Measurements from ENCODE around the gene MAP2K6. TPM values are rescaled to one million over a fixed set of nuclear protein-coding genes. Genes with fewer than 3 reads are reported as not detected.

MAP2K6 gene
- total RNA-seq, 2 experiments from 2014 or later = 14.0 to 14.6 TPM

DNA sequence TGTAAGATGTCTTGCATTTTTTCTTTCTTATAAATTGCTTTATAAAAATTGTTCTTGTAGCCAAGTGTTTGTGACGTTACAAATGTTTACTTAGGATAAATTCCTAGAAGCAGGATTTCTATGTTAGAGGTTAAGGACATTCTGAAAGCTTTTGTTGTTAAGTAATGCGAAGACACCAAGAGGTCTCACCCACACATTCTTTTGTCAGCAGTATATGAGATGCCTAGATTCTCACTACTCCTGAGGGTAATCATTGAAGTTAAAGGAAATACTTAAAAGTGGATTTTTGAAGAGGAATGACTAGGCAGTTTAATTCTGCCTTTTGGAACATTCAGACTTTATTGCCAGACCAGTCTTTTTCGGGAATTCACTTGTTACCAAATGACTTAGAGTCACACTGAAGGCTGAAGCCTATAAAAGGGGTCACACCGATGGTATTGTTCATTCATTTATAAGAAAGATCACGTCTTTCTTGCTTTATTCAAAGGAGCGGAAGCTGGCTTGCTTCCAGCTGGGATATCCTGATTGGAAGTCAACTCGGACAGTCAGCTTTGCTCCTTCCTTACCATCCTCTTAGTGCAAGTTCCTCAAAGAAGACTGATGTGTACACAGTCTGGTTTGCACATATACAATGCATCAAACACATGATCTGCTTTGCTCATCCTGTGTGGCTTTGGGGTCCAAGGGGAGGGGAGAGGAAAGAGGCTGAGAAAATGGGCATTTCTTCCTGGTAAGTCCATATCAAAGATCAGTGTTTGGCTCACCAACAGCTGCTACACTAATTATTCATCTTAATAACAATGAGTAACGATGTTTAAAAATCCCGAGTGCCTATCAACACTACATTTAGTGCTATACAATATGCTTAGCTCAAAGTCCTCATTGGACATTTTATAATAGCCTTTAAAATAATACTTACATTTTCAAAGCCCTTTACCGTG, 160.0 kb downstream of the MAP2K6 start:
- peaks cover 11% of the 10 kb centered on the region for H3K27me3 Mint-ChIP-seq
- no peaks in the 10 kb centered on the region for H3K36me3 ChIP-seq (ENCODE audit: insufficient read depth, low read length)
- no peak for TF ChIP-seq CTCF (IDR thresholded peaks at IDR 0.05)
- CTCF ChIA-PET = no interaction called here
- H3K4me1 ChIP-seq (ENCODE audit: insufficient read depth, low read length) = peaks cover under 1% of the 10 kb centered on the region
- ATAC-seq (ENCODE audit: poor library complexity) = no peak
- no peak overlapping the region for H3K27ac ChIP-seq (ENCODE audit: low read depth in 1 of 2, low read length in 2 of 2)
- no peaks in the 10 kb centered on the region for H3K9me3 ChIP-seq (ENCODE audit: control insufficient read depth in 1 of 2, insufficient read depth in 1 of 2, low read length in 2 of 2)
- H3K4me1 Mint-ChIP-seq (ENCODE audit: low read depth) = no peaks in the 10 kb centered on the region
- H3K4me3 Mint-ChIP-seq = no peak overlapping the region
- no peak overlapping the region for H3K4me3 ChIP-seq (ENCODE audit: low read length)
- intact Hi-C loops (cut with DNase I, micrococcal nuclease) = loop anchor here in 1 of 2 experiments (5.0 kb wide), 1 partner anchor 1053 kb away; no protein-coding TSS in a partner anchor
- no peak for DNase-seq
- no peaks in the 10 kb centered on the region for H3K36me3 Mint-ChIP-seq (ENCODE audit: low read depth)
- H3K27me3 ChIP-seq (ENCODE audit: control insufficient read depth in 1 of 2, insufficient read depth in 2 of 2, low read length in 2 of 2) = peaks cover 0 to 6% of the 10 kb centered on the region in 2 experiments
- no peaks in the 10 kb centered on the region for H3K9me3 Mint-ChIP-seq
- POLR2A ChIA-PET = no interaction called here
- H3K27ac Mint-ChIP-seq = no peak overlapping the region

- CTCF ChIA-PET = no interaction called here
- H3K36me3 Mint-ChIP-seq (ENCODE audit: low read depth) = no peaks in the 10 kb centered on the region
- POLR2A ChIA-PET = no interaction called here
Measured at GRCh38 chr17:69575346-69575761, 160.9 kb downstream of the MAP2K6 start.

DNA sequence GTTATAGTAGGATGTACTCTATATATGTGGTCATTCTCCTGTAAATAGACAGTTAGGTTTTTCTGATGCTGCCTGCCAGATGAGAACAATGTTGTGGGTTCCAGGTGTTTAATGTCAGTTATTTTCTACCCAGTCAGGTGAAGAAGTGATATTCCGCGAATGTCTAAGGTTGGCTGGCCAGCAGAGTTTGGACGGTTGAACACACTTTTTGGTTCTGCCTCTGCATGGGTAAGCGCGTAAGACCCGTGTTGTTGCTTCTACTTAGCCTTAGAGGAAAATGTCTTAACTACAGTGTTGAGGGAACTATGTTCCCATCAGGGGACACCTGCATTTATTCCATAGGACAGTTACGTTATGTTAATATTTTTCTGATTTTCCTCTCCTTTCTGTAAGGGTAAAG, 162.6 kb downstream of the MAP2K6 start:
- H3K27me3 ChIP-seq (ENCODE audit: control insufficient read depth in 1 of 2, insufficient read depth in 2 of 2, low read length in 2 of 2) = no peaks in the 10 kb centered on the region
- no peak overlapping the region for H3K27ac ChIP-seq (ENCODE audit: low read depth in 1 of 2, low read length in 2 of 2)
- Mint-ChIP-seq H3K27me3 (peaks cover 22% of the 10 kb centered on the region), H3K9me3 (no peaks in the 10 kb centered on the region), H3K4me1 (ENCODE audit: low read depth) (peaks cover 9% of the 10 kb centered on the region), H3K36me3 (ENCODE audit: low read depth) (no peaks in the 10 kb centered on the region), H3K27ac (no peak overlapping the region), H3K4me3 (no peak overlapping the region)
- no peak for TF ChIP-seq CTCF (IDR thresholded peaks at IDR 0.05)
- no peaks in the 10 kb centered on the region for H3K9me3 ChIP-seq (ENCODE audit: control insufficient read depth in 1 of 2, insufficient read depth in 1 of 2, low read length in 2 of 2)
- ChIA-PET POLR2A (no interaction called here), CTCF (no interaction called here)
- no peak overlapping the region for H3K4me3 ChIP-seq (ENCODE audit: low read length)
- DNase-seq (no peak), ATAC-seq (ENCODE audit: poor library complexity) (no peak)
- H3K4me1 ChIP-seq (ENCODE audit: insufficient read depth, low read length) = peaks cover 8% of the 10 kb centered on the region
- intact Hi-C loops (cut with DNase I, micrococcal nuclease) = no loop called here
- no peaks in the 10 kb centered on the region for H3K36me3 ChIP-seq (ENCODE audit: insufficient read depth, low read length)

More at GRCh38 chr17:69575346-69575761, 160.9 kb downstream of the MAP2K6 start:
- Mint-ChIP-seq H3K27ac (no peak overlapping the region), H3K4me3 (no peak overlapping the region), H3K27me3 (peaks cover 19% of the 10 kb centered on the region), H3K9me3 (no peaks in the 10 kb centered on the region), H3K4me1 (ENCODE audit: low read depth) (no peaks in the 10 kb centered on the region)
- intact Hi-C loops (cut with DNase I, micrococcal nuclease) = no loop called here
- H3K4me3 ChIP-seq (ENCODE audit: low read length) = no peak overlapping the region
- H3K9me3 ChIP-seq (ENCODE audit: control insufficient read depth in 1 of 2, insufficient read depth in 1 of 2, low read length in 2 of 2) = no peaks in the 10 kb centered on the region
- no peak overlapping the region for H3K27ac ChIP-seq (ENCODE audit: low read depth in 1 of 2, low read length in 2 of 2)
- H3K4me1 ChIP-seq (ENCODE audit: insufficient read depth, low read length) = no peaks in the 10 kb centered on the region
- ATAC-seq (ENCODE audit: poor library complexity) = no peak
- DNase-seq = no peak
- no peaks in the 10 kb centered on the region for H3K36me3 ChIP-seq (ENCODE audit: insufficient read depth, low read length)
- H3K27me3 ChIP-seq (ENCODE audit: control insufficient read depth in 1 of 2, insufficient read depth in 2 of 2, low read length in 2 of 2) = peaks cover 0 to 6% of the 10 kb centered on the region in 2 experiments
- TF ChIP-seq CTCF (IDR thresholded peaks at IDR 0.05) = no peak

Measured in CD4-positive, alpha-beta T cell (primary cell).